Adipose tissue (tissue), 3 donors: ENCODE results near the gene EPHX1. TPM values are rescaled to one million over a fixed set of nuclear protein-coding genes. Genes with fewer than 3 reads are reported as not detected.
"Not testable (repeated sequence)": the region's sequence is repeated elsewhere in the genome, so short reads cannot be mapped to it uniquely, and the experiment has no call there.

Experiments
- H3K27ac ChIP-seq: one replicate; pipeline ENCODE4 v1.5.1; 2013; ENCODE audit warnings: low read depth, low read length
- WGBS, 3 donors: extraction: QIAGEN DNeasy Blood & Tissue Kit; methylation state at CpG; one replicate each; pipeline ENCODE4 v1.1.7; 2013; 5-methylcytosine and 5-hydroxymethylcytosine counted together
- polyA plus RNA-seq, 3 donors: library from polyadenylated mRNA; stranded (reverse); fragments of 200-250 nt; gene quantifications; one replicate each; pipeline ENCODE4 v1.2.3, GENCODE V29; 2013
- donor health status: healthy with polysubstance abuse.
- donor health status: Bipolar disorder and iron deficiency.
- donor health status: healthy.

EPHX1 gene
- polyA plus RNA-seq, 3 donors, result 107 to 156 (median 146) TPM

GRCh38 chr1:225812488-225813213 lies 2.7 kb downstream of the EPHX1 start:
- H3K27ac ChIP-seq, result no peak overlapping the region
- 48 to 68% (median 68%) methylated on average over 8 of the region's 8 CpGs for WGBS, 3 donors

GRCh38 chr1:225813214-225813964 lies 3.5 kb downstream of the EPHX1 start:
- WGBS, 3 donors, result 8 to 10% (median 9%) methylated on average over 10 of the region's 10 CpGs
- no peak overlapping the region for H3K27ac ChIP-seq

- WGBS, 3 donors, result 40 to 61% (median 50%) methylated on average over 7 of the region's 7 CpGs
- H3K27ac ChIP-seq, result no peak overlapping the region
These were observed 4.5 kb downstream of the EPHX1 start for GRCh38 chr1:225814381-225814780.

GRCh38 chr1:225815090-225815489 lies 5.2 kb downstream of the EPHX1 start:
- WGBS, 3 donors, result 80 to 85% (median 82%) methylated on average over 7 of the region's 7 CpGs
- not testable (repeated sequence) for H3K27ac ChIP-seq

GRCh38 chr1:225815526-225816178 lies 5.7 kb downstream of the EPHX1 start:
- 82 to 88% (median 85%) methylated on average over 17 of the region's 17 CpGs for WGBS, 3 donors
- H3K27ac ChIP-seq, result no peak overlapping the region

- WGBS, 3 donors, result 37 to 49% (median 44%) methylated on average over 14 to 17 of the region's 17 CpGs
These were observed 7.0 kb downstream of the EPHX1 start for GRCh38 chr1:225816643-225817538.

GRCh38 chr1:225817611-225818061 lies 7.7 kb downstream of the EPHX1 start:
- H3K27ac ChIP-seq, result peak overlapping the region; percentile 9
- WGBS, 3 donors, result 22 to 36% (median 32%) methylated on average over 8 of the region's 8 CpGs

More at GRCh38 chr1:225816643-225817538, 7.0 kb downstream of the EPHX1 start:
- peak overlapping the region; percentile 45 for H3K27ac ChIP-seq

GRCh38 chr1:225818229-225818628 lies 8.3 kb downstream of the EPHX1 start:
- H3K27ac ChIP-seq, result peak overlapping the region; percentile 58
- 72 to 93% (median 84%) methylated on average over 7 of the region's 7 CpGs for WGBS, 3 donors

GRCh38 chr1:225819346-225820192 lies 9.6 kb downstream of the EPHX1 start:
- WGBS, 3 donors, result 51 to 89% (median 85%) methylated on average over 12 of the region's 12 CpGs
- H3K27ac ChIP-seq, result no peak overlapping the region

GRCh38 chr1:225820522-225821120 lies 10.7 kb downstream of the EPHX1 start:
- H3K27ac ChIP-seq, result no peak overlapping the region
- 71 to 90% (median 88%) methylated on average over 5 of the region's 5 CpGs for WGBS, 3 donors

GRCh38 chr1:225822655-225823403 lies 12.9 kb downstream of the EPHX1 start:
- H3K27ac ChIP-seq, result no peak overlapping the region
- 67 to 77% (median 76%) methylated on average over 12 of the region's 12 CpGs for WGBS, 3 donors

GRCh38 chr1:225823811-225824261 lies 13.9 kb downstream of the EPHX1 start:
- 57 to 80% (median 75%) methylated on average over 12 of the region's 12 CpGs for WGBS, 3 donors
- no peak overlapping the region for H3K27ac ChIP-seq

GRCh38 chr1:225824533-225824941 lies 14.6 kb downstream of the EPHX1 start:
- no peak overlapping the region for H3K27ac ChIP-seq
- WGBS, 3 donors, result 43 to 94% (median 93%) methylated on average over 12 of the region's 12 CpGs

- 26 to 69% (median 68%) methylated on average over 6 of the region's 6 CpGs for WGBS, 3 donors
- H3K27ac ChIP-seq, result no peak overlapping the region
These were observed 15.2 kb downstream of the EPHX1 start for GRCh38 chr1:225825078-225825477.

GRCh38 chr1:225825607-225826007 lies 15.7 kb downstream of the EPHX1 start:
- H3K27ac ChIP-seq, result no peak overlapping the region
- 22 to 52% (median 37%) methylated on average over 7 of the region's 7 CpGs for WGBS, 3 donors

- WGBS, 3 donors, result 47 to 97% (median 76%) methylated on average over 8 of the region's 8 CpGs
- H3K27ac ChIP-seq, result no peak overlapping the region
These were observed 17.2 kb downstream of the EPHX1 start for GRCh38 chr1:225827076-225827475.
